Bronchial epithelial cell (primary cell): ENCODE results near the gene RFX5. TPM values are rescaled to one million over a fixed set of nuclear protein-coding genes. Genes with fewer than 3 reads are reported as not detected.
"Not testable (repeated sequence)": the region's sequence is repeated elsewhere in the genome, so short reads cannot be mapped to it uniquely, and the experiment has no call there.

Experiments used
- DNase-seq: peaks from one replicate; pipeline ENCODE4 v3.0.0-alpha.2; 2010; ENCODE audit warnings: low read depth
- FAIRE-seq: peaks from 2 replicates; lab custom pipeline; 2011; peaks lifted over from hg19 to GRCh38; lab: Jason Lieb, UNC
- H3K27me3 ChIP-seq: 2 replicates; pipeline ENCODE4 v1.5.1; 2011; ENCODE audit warnings: low read length; ENCODE audit not compliant: control insufficient read depth, insufficient read depth
- H3K36me3 ChIP-seq: 2 replicates; pipeline ENCODE4 v1.5.1; 2011; ENCODE audit warnings: low read length; ENCODE audit not compliant: control insufficient read depth, insufficient read depth
- H3K4me3 ChIP-seq: 2 replicates; pipeline ENCODE4 v1.5.1; 2011; ENCODE audit warnings: mild to moderate bottlenecking, low read depth, low read length, control low read depth
- CTCF ChIP-seq: IDR thresholded peaks from 2 replicates; pipeline ENCODE4 v1.5.1; 2011; ENCODE audit warnings: mild to moderate bottlenecking, moderate library complexity, low read length, control low read depth, inconsistent platforms; ENCODE audit not compliant: insufficient read depth, severe bottlenecking
- total RNA-seq: library from RNA; depleted of rRNA; stranded (reverse); fragments of >200 nt; gene quantifications from 2 replicates; pipeline ENCODE4 v1.2.1, GENCODE V29; 2014

RFX5 gene
- total RNA-seq, 1 donor from 2014 or later, result 16.6 TPM

- Histone ChIP-seq H3K4me3 (no peak overlapping the region), H3K27me3 (peaks cover 4% of the 10 kb centered on the region), H3K36me3 (peaks cover 2% of the 10 kb centered on the region)
- FAIRE-seq (no peak), DNase-seq (no peak)
- TF ChIP-seq CTCF, result no peak
These were observed 17.9 kb upstream of the RFX5 start for GRCh38 chr1:151364996-151365395.

GRCh38 chr1:151362308-151363155 is 15.5 kb upstream of the RFX5 start:
- no peak for TF ChIP-seq CTCF
- FAIRE-seq, result peak; percentile 40
- Histone ChIP-seq H3K27me3 (peaks cover 4% of the 10 kb centered on the region), H3K4me3 (no peak overlapping the region), H3K36me3 (peaks cover 2% of the 10 kb centered on the region)
- DNase-seq, result no peak

GRCh38 chr1:151361883-151362282 is 14.8 kb upstream of the RFX5 start:
- no peak for DNase-seq
- peaks cover 4% of the 10 kb centered on the region for H3K27me3 ChIP-seq
- no peak overlapping the region for H3K4me3 ChIP-seq
- TF ChIP-seq CTCF, result no peak
- peaks cover 2% of the 10 kb centered on the region for H3K36me3 ChIP-seq
- FAIRE-seq, result no peak

GRCh38 chr1:151356696-151357095 is 9.6 kb upstream of the RFX5 start:
- no peaks in the 10 kb centered on the region for H3K36me3 ChIP-seq
- no peak for FAIRE-seq
- no peak overlapping the region for H3K4me3 ChIP-seq
- DNase-seq, result no peak
- no peak for TF ChIP-seq CTCF
- H3K27me3 ChIP-seq, result no peaks in the 10 kb centered on the region

GRCh38 chr1:151352021-151352718 is 5.1 kb upstream of the RFX5 start:
- no peaks in the 10 kb centered on the region for H3K36me3 ChIP-seq
- no peak for FAIRE-seq

GRCh38 chr1:151350323-151350722 is 3.3 kb upstream of the RFX5 start:
- not testable (repeated sequence) for DNase-seq, H3K36me3 ChIP-seq, FAIRE-seq, H3K4me3 ChIP-seq, H3K27me3 ChIP-seq

More at GRCh38 chr1:151352021-151352718, 5.1 kb upstream of the RFX5 start:
- Histone ChIP-seq H3K27me3 (no peaks in the 10 kb centered on the region), H3K4me3 (no peak overlapping the region)
- TF ChIP-seq CTCF, result no peak
- peak; percentile 35 for DNase-seq
